Thoracic aorta endothelial cell (primary cell): ENCODE results near the gene IFNGR1. TPM values are rescaled to one million over a fixed set of nuclear protein-coding genes. Genes with fewer than 3 reads are reported as not detected.

Source experiments
- total RNA-seq: library from RNA; depleted of rRNA; stranded (reverse); fragments of >200 nt; gene quantifications from 2 replicates; pipeline ENCODE4 v1.2.3, GENCODE V29; 2012

The IFNGR1 gene
- total RNA-seq, result 50.0 and 67.1 TPM in 2 replicates

DNA sequence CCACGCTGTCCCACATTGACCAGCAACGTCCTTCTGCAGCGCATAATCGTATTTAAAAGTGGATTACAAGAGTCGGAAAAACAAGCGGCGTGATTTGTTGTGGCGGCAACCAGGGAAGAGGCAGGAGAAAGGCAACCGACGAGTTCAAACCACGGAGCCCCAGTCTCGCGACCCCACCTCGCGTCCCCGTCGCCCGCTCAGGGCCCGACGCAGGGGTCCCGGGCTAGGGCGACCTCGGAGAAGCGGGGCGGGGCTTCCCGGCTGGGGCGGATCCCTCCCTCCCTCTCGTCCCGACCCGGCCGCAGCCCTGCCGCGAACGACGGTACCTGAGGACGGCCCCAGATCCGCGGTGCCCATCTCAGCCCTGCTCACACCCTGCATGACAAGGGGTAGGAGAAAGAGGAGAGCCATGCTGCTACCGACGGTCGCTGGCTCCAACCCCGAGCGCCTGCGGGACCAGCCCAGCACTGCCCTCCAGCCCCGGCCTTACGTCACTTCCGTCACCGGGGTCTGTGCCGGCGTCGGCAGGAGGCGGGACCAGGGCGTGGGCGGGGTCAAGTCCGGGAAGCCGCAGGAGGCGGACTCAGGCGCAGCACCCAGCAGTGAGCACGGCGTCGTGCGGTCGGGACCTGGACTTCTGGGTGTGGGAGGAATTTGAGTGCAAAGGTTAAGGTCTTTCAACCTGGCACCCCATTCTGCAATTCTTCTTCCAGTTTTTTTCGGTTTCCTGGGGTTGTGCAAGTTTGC is at the start of gene IFNGR1:
TSS of gene IFNGR1 (minus strand) at position 469 of the 747 bp plus-strand sequence. CDS start at position 411, 58 bp downstream.

DNA sequence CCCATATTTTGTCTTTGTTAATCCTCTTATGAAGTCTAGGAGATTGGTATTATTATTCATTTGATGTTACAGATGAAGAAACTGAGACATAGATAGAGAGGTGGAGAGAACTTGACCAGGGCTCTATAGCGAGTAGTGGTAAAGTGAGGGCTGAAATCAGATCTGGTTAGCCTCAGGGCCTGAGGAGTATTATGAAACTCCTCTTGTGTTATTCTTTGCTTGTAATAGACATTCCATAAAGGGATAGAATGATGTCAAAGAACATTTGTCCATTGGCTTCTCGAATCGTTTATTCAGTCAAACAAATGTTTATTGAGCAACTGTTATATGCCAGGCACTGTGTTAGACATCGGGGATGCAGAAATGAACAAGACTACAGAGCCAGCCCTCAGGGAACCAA is 45.7 kb downstream of the IFNGR1 start, which contains the start of gene IL22RA2:
TSS of gene IL22RA2 (minus strand) at position 144 of the 400 bp plus-strand sequence. CDS start 11,895 bp downstream, outside the sequence.

Other genes starting within 250 kb of the IFNGR1 start
- not detected in 2 replicates for gene IL20RA, start 174.4 kb downstream of the IFNGR1 start, total RNA-seq
- gene IL22RA2, start 45.7 kb downstream of the IFNGR1 start, total RNA-seq, result not detected in 2 replicates